WERI-Rb-1 (cell line): Measurements from ENCODE around the gene CYTH2.

ENCODE experiments used
- DNase-seq: peaks from one replicate; pipeline ENCODE4 v3.0.0-alpha.2; 2020
- H3K27ac ChIP-seq: fragments of 250-450 bp; sonication (Bioruptor Pico); 2 replicates; pipeline ENCODE4 v1.5.1; 2020; ENCODE audit warnings: mild to moderate bottlenecking, moderate library complexity
- H3K27me3 ChIP-seq: fragments of 250-450 bp; sonication (Bioruptor Pico); 2 replicates; pipeline ENCODE4 v1.5.1; 2021; ENCODE audit warnings: mild to moderate bottlenecking, low read depth, moderate library complexity; ENCODE audit not compliant: insufficient read depth, severe bottlenecking
- H3K36me3 ChIP-seq: fragments of 250-450 bp; sonication (Bioruptor Pico); 2 replicates; pipeline ENCODE4 v1.5.1; 2020; ENCODE audit warnings: mild to moderate bottlenecking, moderate library complexity
- H3K4me3 ChIP-seq: 2 replicates; pipeline ENCODE4 v1.5.1; 2011; ENCODE audit warnings: low read depth, mild to moderate bottlenecking, control low read depth, low read length
- H3K9me3 ChIP-seq: fragments of 250-450 bp; sonication (Bioruptor Pico); 2 replicates; pipeline ENCODE4 v1.5.1; 2021; ENCODE audit warnings: mild to moderate bottlenecking, moderate library complexity; ENCODE audit not compliant: severe bottlenecking
- CTCF ChIP-seq: IDR thresholded peaks from 2 replicates; pipeline ENCODE4 v1.5.1; 2011; ENCODE audit warnings: low read depth, mild to moderate bottlenecking, control low read depth, inconsistent platforms, low read length

CYTH2 gene

GRCh38 chr19:48470856-48471255, 1.7 kb downstream of the CYTH2 start:
- Histone ChIP-seq H3K4me3 (no peak overlapping the region), H3K36me3 (peaks cover 57% of the 10 kb centered on the region)
- TF ChIP-seq CTCF, result no peak

GRCh38 chr19:48471836-48472235, 2.7 kb downstream of the CYTH2 start:
- DNase-seq, result no peak
- Histone ChIP-seq H3K9me3 (no peaks in the 10 kb centered on the region), H3K36me3 (peaks cover 66% of the 10 kb centered on the region), H3K27ac (no peak overlapping the region), H3K4me3 (no peak overlapping the region), H3K27me3 (peaks cover 4% of the 10 kb centered on the region)
- no peak for TF ChIP-seq CTCF

More at GRCh38 chr19:48470856-48471255, 1.7 kb downstream of the CYTH2 start:
- Histone ChIP-seq H3K9me3 (no peaks in the 10 kb centered on the region), H3K27me3 (peaks cover 12% of the 10 kb centered on the region), H3K27ac (no peak overlapping the region)
- DNase-seq, result no peak

GRCh38 chr19:48473161-48473966, 4.2 kb downstream of the CYTH2 start:
- Histone ChIP-seq H3K9me3 (no peaks in the 10 kb centered on the region), H3K27me3 (peaks cover under 1% of the 10 kb centered on the region), H3K36me3 (peaks cover 75% of the 10 kb centered on the region), H3K4me3 (no peak overlapping the region), H3K27ac (no peak overlapping the region)
- TF ChIP-seq CTCF, result no peak
- DNase-seq, result no peak

- Histone ChIP-seq H3K36me3 (peaks cover 78% of the 10 kb centered on the region), H3K4me3 (no peak overlapping the region), H3K27ac (no peak overlapping the region), H3K9me3 (no peaks in the 10 kb centered on the region), H3K27me3 (no peaks in the 10 kb centered on the region)
- no peak for DNase-seq
- TF ChIP-seq CTCF, result no peak
Measured at GRCh38 chr19:48474084-48474592, 5.0 kb downstream of the CYTH2 start.

- no peaks in the 10 kb centered on the region for H3K27me3 ChIP-seq
- TF ChIP-seq CTCF, result no peak
- H3K9me3 ChIP-seq, result no peaks in the 10 kb centered on the region
- no peak for DNase-seq
- H3K36me3 ChIP-seq, result peaks cover 82% of the 10 kb centered on the region
- no peak overlapping the region for H3K4me3 ChIP-seq
- no peak overlapping the region for H3K27ac ChIP-seq
Measured at GRCh38 chr19:48475369-48476068, 6.3 kb downstream of the CYTH2 start.
